Measurements from ENCODE around the gene SSR1.

DNA sequence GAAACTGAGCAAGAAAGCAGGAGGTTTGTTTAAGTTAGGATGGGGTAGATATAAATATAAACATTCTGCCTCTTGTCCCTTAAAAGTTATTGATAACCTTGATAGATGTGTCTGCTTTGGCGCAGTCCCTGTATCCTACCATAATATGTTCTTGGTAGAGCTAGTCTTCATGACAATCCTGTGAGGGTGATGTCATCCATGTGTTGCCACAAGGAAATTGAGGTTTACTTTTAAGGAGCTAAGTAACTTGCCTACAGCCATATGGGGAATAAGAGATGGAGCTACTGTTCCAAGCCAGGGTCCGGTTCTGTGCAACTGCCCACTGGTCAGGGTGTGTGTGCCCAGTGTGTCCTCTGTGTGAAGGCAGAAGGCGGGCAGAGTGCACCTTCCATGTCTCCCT, 78.5 kb downstream of the SSR1 start:
- TF ChIP-seq, protein P1, sequence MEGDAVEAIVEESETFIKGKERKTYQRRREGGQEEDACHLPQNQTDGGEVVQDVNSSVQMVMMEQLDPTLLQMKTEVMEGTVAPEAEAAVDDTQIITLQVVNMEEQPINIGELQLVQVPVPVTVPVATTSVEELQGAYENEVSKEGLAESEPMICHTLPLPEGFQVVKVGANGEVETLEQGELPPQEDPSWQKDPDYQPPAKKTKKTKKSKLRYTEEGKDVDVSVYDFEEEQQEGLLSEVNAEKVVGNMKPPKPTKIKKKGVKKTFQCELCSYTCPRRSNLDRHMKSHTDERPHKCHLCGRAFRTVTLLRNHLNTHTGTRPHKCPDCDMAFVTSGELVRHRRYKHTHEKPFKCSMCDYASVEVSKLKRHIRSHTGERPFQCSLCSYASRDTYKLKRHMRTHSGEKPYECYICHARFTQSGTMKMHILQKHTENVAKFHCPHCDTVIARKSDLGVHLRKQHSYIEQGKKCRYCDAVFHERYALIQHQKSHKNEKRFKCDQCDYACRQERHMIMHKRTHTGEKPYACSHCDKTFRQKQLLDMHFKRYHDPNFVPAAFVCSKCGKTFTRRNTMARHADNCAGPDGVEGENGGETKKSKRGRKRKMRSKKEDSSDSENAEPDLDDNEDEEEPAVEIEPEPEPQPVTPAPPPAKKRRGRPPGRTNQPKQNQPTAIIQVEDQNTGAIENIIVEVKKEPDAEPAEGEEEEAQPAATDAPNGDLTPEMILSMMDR (IDR thresholded peaks at IDR 0.05) = no peak
- no peak for TF ChIP-seq EP300 (IDR thresholded peaks at IDR 0.05)
- no peak for TF ChIP-seq POLR2A (IDR thresholded peaks at IDR 0.05)
- TF ChIP-seq POLR2AphosphoS5 (IDR thresholded peaks at IDR 0.05) = no peak
